Spleen (tissue), 7 donors: ENCODE measurements around the gene CORIN.

ENCODE experiments used
- CTCF ChIP-seq, 11 experiments: fragments of 200-600 bp in 7 of 11; fragments of 450-650 bp in 4 of 11; sonication (generic) in 4 of 11; IDR thresholded peaks in 8 of 11; conservative IDR thresholded peaks in 3 of 11; 1 replicate in 7 of 11; 2 replicates in 4 of 11; pipeline versions ENCODE4 v1.4.0 to v1.8.0; 2016 to 2021; ENCODE audit warnings: antibody characterized with exemption in 11 of 11, inconsistent platforms in 4 of 11, mild to moderate bottlenecking in 1 of 11
- POLR2A ChIP-seq, 3 donors: fragments of 450-650 bp; IDR thresholded peaks; one replicate each; pipeline ENCODE4 v1.5.1; 2017; ENCODE audit warnings: antibody characterized with exemption in 3 of 3, mild to moderate bottlenecking in 1 of 3
- POLR2AphosphoS5 ChIP-seq, 3 donors: sonication (generic); formaldehyde crosslinking; IDR thresholded peaks; one replicate each; pipeline ENCODE4 v1.5.1; 2017; ENCODE audit warnings: antibody characterized with exemption in 3 of 3
- donor health status: DM: no; HTN: no; CAD: no; lungs with moderate emphysema.
- donor health status: DM: no; HTN: no; CAD: no.
- donor health status: DM: no; HTN: no; CAD: no.

DNA sequence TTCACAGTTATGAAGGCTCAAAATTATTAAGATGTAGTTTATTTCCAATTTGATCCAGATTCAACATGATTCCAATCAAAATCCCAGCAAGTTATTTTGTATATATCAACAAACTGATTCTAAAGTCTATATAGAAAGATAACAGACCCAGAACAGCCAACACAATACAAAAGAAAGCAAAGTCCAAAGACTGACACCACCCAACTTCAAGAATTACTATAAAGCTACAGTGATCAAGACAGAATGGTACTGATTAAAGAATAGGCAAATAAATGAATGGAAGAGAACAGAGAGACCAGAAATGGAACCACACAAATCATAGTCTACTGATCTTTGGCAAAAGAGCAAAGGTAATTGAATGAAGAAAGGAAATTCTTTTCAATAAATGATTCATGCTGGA, 41.6 kb upstream of the CORIN start:
- TF ChIP-seq CTCF (IDR thresholded peaks at IDR 0.05 in 8 of 11, conservative IDR thresholded peaks at IDR 0.05 in 3 of 11) (no peak), POLR2A (IDR thresholded peaks at IDR 0.05) (no peak), POLR2AphosphoS5 (IDR thresholded peaks at IDR 0.05) (no peak)
